ENCODE results near the gene MIEF2. TPM values are rescaled to one million over a fixed set of nuclear protein-coding genes. Genes with fewer than 3 reads are reported as not detected.

MIEF2 gene
- total RNA-seq, 2 donors from 2014 or later, result 6.8 to 8.1 TPM

DNA sequence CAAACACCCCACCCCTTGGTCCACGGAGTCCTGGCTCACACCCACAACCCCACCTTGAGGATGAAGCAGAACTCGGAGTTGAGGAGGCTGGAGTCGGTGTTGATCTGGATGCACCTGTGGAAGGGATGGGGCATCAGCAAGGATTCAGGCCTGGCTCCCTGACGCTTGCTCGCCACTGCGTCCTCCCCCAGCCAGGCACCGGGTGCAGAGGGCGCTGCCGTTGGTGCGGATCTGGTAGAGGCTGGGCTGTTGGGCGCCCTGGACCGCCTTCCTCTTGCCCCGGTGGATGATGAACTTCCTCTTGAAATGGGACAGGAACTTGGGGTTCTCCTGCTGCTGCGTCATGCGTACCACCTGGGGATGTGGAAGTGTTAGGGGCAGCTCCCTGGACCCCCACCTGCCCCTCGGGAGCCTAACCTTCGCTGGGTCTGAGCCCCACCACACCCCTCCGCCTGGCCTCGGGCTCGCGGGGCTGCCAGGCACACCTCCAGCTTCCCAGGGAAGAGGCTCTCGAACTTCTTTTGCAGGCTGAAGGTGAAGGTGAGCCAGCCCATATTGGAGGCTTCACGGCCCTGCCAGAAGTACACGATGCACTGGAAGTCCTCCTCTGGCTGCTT, 14.2 kb upstream of the MIEF2 start:
- Mint-ChIP-seq H3K36me3 (peaks cover 5% of the 10 kb centered on the region), H3K4me1 (ENCODE audit: low read depth in 2 of 2) (peaks cover 0 to 4% of the 10 kb centered on the region in 2 donors), H3K4me3 (no peak overlapping the region), H3K9me3 (no peaks in the 10 kb centered on the region), H3K27ac (no peak overlapping the region), H3K27me3 (no peaks in the 10 kb centered on the region)
- ATAC-seq (no peak), DNase-seq (ENCODE audit: low spot score) (no peak)

DNA sequence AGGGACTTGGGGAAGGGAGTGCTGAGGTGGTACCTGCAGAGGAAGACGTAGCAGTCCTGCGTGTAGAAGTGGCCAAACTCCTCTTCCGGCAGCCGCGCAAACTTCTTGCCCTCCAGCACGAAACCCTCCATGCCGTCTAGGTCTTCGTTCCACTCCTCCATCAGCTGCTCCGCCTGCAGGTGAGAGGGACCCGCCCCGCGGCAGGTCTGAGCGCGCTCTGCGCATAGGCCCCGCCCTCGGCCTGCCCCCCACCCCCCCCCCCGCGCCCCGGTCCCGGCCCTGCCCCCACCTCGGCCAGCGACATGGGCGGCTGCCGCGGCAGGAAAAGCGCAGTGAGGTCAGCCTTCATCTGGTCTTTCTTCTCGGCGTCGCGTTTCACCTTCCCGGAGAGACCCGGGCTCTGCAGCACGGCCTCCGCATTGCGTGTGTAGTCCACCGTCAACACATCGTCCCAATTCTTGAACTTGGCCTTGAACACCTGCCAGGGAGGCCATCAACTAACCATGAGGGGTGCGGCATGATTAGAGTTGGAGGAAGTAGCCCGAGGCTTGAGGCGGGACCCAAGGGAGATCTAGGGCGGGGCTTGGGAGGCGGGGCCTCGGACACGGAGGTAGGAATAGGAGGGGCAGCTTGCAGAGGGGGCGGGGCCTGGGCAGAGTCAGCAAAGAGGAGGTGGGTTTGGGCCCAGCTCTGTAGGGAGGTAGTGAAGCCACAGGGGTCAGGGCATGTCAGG, 13.4 kb upstream of the MIEF2 start:
- ATAC-seq (peak in 1 of 2 donors; percentile 48), DNase-seq (ENCODE audit: low spot score) (no peak)
- H3K27me3 Mint-ChIP-seq, result no peaks in the 10 kb centered on the region
- H3K36me3 Mint-ChIP-seq, result peaks cover 5% of the 10 kb centered on the region
- H3K4me1 Mint-ChIP-seq (ENCODE audit: low read depth in 2 of 2), result peaks cover 0 to 4% of the 10 kb centered on the region in 2 donors
- H3K9me3 Mint-ChIP-seq, result no peaks in the 10 kb centered on the region
- H3K27ac Mint-ChIP-seq, result no peak overlapping the region
- no peak overlapping the region for H3K4me3 Mint-ChIP-seq

DNA sequence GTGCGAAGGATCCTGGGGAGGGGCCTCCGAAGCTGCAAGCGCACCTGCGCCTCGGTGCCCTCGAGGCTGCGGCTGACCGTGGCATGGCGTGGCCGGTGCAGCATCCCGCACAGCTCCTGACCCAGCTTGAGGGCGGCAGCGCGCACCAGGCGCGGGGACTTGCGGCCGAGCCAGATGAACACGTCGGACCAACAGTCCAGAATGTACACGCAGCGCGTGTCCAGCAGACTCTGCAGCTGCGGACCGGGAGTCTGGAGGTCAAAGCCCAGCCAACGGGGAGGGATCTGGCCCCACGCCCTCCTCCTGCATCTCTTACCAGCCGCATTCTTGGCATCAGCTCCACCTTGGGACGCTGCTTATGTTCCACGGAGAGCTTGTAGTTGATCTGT, 12.9 kb upstream of the MIEF2 start:
- no peaks in the 10 kb centered on the region for H3K27me3 Mint-ChIP-seq
- H3K4me1 Mint-ChIP-seq (ENCODE audit: low read depth in 2 of 2), result peaks cover 0 to 4% of the 10 kb centered on the region in 2 donors
- no peaks in the 10 kb centered on the region for H3K9me3 Mint-ChIP-seq
- peaks cover 5% of the 10 kb centered on the region for H3K36me3 Mint-ChIP-seq
- no peak for DNase-seq (ENCODE audit: low spot score)
- H3K4me3 Mint-ChIP-seq, result no peak overlapping the region
- H3K27ac Mint-ChIP-seq, result peak overlapping the region in 1 of 2 donors; percentile 11
- ATAC-seq, result no peak

DNA sequence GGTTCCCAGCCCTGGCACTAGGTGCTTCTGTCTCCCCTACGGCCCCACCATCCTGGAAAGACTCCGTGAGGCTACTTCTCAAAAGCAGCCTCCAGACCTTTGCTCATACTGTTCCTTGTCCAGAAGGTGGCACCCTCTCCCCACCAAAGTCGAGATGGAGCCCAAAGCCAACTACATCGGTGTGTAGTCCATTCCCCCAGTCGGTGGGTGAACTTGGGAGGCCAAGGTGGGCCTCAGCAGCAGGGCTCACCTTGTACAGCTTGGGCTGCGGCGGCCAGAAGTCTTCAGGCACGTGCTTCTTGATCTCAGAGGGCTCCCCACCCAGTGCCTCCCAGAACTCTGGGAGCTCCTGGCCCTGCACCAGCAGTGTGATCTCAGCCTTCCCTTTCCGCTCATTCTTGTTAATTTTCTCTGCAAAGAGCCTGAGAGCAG, 12.1 kb upstream of the MIEF2 start:
- Mint-ChIP-seq H3K27me3 (no peaks in the 10 kb centered on the region), H3K4me1 (ENCODE audit: low read depth in 2 of 2) (peaks cover 0 to 4% of the 10 kb centered on the region in 2 donors), H3K36me3 (peaks cover 5% of the 10 kb centered on the region), H3K4me3 (no peak overlapping the region), H3K27ac (peak overlapping the region in 1 of 2 donors; percentile 11), H3K9me3 (no peaks in the 10 kb centered on the region)
- peak; percentile 48 to 53 for ATAC-seq
- peak; percentile 74 for DNase-seq (ENCODE audit: low spot score)

DNA sequence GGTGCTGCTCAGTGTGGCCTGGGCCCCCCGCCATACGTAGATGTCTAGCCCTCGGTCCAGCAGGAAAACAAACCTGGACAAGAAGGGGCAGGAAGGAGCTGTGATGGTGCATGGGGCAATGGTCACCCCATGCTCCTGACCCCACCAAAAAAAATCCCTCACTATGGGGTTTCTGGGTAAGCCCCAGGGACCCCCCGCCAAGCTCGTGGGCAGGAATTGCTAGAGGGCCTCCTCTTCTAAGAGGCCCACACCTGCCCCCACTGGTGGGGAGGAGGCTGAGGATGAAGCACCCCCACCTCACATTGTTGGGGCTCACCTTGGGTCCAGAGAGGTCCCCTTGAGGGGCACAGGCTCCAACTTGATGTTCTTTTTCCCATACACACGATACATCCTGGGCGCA, 11.7 kb upstream of the MIEF2 start:
- Mint-ChIP-seq H3K36me3 (peaks cover 5% of the 10 kb centered on the region), H3K4me3 (no peak overlapping the region), H3K27ac (no peak overlapping the region), H3K27me3 (no peaks in the 10 kb centered on the region), H3K9me3 (no peaks in the 10 kb centered on the region), H3K4me1 (ENCODE audit: low read depth in 2 of 2) (peaks cover 0 to 4% of the 10 kb centered on the region in 2 donors)
- DNase-seq (ENCODE audit: low spot score), result no peak
- no peak for ATAC-seq

DNA sequence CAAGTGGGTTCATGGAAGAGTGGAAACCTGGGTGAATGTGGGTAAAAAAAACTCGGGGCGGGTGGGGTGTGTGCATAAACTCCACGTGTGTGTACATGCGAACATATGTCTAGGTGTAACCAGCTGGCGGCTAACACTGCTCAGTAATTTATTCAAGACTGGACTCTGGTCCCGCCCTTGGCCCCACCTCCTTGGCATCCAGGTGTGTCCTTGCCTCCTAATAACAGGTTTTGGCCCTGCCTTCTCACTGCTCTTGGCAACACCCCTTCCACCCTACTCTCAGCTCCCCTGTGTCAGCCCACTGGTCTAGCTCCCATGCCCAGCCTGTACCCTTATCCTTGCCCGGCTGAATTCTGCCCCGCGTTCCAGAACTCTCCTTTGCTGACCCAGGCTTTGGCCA, 10.2 kb upstream of the MIEF2 start:
- DNase-seq (ENCODE audit: low spot score), result no peak
- H3K27me3 Mint-ChIP-seq, result no peaks in the 10 kb centered on the region
- H3K4me3 Mint-ChIP-seq, result no peak overlapping the region
- no peaks in the 10 kb centered on the region for H3K9me3 Mint-ChIP-seq
- H3K27ac Mint-ChIP-seq, result no peak overlapping the region
- ATAC-seq, result no peak
- H3K36me3 Mint-ChIP-seq, result peaks cover 5% of the 10 kb centered on the region
- peaks cover 0 to 6% of the 10 kb centered on the region in 2 donors for H3K4me1 Mint-ChIP-seq (ENCODE audit: low read depth in 2 of 2)

DNA sequence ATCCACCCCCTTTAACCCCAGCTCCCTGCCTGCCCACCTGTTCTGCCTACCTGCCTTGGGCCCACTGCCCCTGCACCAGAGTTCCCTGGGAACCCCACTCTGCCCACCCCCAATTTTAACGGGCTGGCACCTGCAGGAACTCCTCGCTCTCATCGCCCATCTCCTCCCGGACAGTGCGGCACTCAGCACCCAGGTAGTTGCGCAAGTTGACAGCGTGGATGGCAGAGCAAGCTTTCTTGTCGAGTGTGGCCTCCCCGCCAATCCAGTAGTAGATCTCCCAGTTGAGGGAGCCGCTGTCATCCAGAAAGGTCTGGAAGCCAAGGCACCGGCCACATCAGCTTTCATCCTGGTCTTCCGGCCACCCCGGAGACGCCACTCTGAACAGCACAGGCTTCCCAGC, 9.8 kb upstream of the MIEF2 start:
- ATAC-seq (no peak), DNase-seq (ENCODE audit: low spot score) (no peak)
- Mint-ChIP-seq H3K27ac (no peak overlapping the region), H3K27me3 (no peaks in the 10 kb centered on the region), H3K9me3 (no peaks in the 10 kb centered on the region), H3K36me3 (peaks cover 5% of the 10 kb centered on the region), H3K4me3 (no peak overlapping the region), H3K4me1 (ENCODE audit: low read depth in 2 of 2) (peaks cover 0 to 6% of the 10 kb centered on the region in 2 donors)

DNA sequence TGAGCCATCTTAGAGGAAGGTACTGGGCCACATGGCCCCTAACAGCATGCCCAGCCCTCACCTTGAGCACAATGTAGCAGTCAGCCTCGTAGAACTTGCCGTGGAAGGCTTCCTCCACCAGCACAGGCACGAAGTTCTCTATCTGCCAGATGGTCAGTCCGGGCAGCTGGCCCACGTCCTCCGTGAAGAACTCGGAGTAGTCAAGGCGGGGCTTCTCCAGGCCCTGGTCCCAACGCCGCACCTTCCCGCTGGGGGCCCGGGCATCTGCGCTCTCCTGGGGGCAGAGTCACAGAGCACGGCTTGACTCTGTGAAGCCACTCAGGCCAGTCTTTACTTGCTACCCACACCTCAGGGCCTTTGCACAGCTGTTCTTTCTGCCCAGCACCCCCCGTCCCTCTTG, 9.3 kb upstream of the MIEF2 start:
- ATAC-seq (no peak), DNase-seq (ENCODE audit: low spot score) (no peak)
- Mint-ChIP-seq H3K4me3 (no peak overlapping the region), H3K27ac (no peak overlapping the region), H3K4me1 (ENCODE audit: low read depth in 2 of 2) (peaks cover 0 to 6% of the 10 kb centered on the region in 2 donors), H3K36me3 (peaks cover 5% of the 10 kb centered on the region), H3K27me3 (no peaks in the 10 kb centered on the region), H3K9me3 (no peaks in the 10 kb centered on the region)

DNA sequence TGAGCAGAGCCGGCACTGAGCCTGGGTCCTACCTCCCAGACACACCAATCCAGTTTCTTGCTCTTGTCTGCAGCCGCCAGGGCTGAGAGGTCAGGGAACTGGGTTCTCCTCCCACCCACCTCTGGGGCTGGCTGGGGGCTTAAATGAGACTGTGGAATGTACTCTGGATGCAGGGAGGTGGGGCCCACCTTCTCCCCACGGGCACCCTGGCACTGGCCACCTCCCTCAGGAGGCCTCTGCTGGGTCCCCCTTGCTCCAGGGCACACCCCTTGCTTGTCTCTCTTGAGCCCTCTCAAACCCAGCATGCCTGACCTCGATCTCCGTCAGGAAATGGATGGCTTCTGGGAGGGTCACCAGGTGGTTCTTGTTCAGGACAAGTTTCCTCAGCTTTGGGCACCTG, 8.3 kb upstream of the MIEF2 start:
- no peak overlapping the region for H3K4me3 Mint-ChIP-seq
- DNase-seq (ENCODE audit: low spot score) (no peak), ATAC-seq (no peak)
- no peaks in the 10 kb centered on the region for H3K27me3 Mint-ChIP-seq
- no peaks in the 10 kb centered on the region for H3K9me3 Mint-ChIP-seq
- H3K4me1 Mint-ChIP-seq (ENCODE audit: low read depth in 2 of 2), result peaks cover 0 to 10% of the 10 kb centered on the region in 2 donors
- no peak overlapping the region for H3K27ac Mint-ChIP-seq
- peaks cover 5% of the 10 kb centered on the region for H3K36me3 Mint-ChIP-seq

DNA sequence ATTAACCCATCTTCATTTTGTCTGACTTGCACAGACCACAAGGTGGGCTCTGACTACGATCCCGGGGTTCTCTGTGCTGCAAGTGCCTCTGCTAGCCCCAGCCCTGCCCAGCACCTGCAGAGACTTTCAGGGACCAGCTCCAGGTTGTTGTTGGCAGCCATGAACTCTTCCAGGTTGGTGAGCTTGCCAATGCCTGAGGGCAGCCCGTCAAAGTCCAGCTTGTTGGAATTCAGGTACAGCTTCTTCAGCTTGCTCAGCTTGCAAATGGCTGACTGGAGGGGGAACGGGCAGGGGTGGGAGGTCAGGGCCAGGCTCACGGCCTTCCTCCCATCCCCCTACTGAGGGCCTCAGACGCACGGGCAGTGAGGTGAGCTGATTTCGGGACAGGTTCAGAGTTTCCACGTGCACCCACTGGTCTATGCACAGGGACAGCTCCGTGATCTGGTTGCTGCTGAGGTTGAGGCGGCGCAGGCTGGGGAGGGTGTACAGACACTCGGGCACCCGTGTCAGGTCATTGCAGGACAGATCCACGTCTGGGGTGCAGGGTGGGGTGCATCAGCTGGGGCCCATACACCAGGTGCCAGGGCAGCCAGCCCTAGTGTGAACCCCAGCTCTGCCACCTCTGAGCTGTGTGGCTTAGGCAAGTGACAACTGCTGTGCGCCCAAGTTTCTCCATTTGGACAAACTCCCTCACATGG, 7.1 kb upstream of the MIEF2 start:
- ATAC-seq (no peak), DNase-seq (ENCODE audit: low spot score) (no peak)
- no peak overlapping the region for H3K27ac Mint-ChIP-seq
- no peaks in the 10 kb centered on the region for H3K9me3 Mint-ChIP-seq
- H3K27me3 Mint-ChIP-seq, result no peaks in the 10 kb centered on the region
- peaks cover 4 to 12% of the 10 kb centered on the region in 2 donors for H3K4me1 Mint-ChIP-seq (ENCODE audit: low read depth in 2 of 2)
- H3K4me3 Mint-ChIP-seq, result no peak overlapping the region
- peaks cover under 1% of the 10 kb centered on the region for H3K36me3 Mint-ChIP-seq

DNA sequence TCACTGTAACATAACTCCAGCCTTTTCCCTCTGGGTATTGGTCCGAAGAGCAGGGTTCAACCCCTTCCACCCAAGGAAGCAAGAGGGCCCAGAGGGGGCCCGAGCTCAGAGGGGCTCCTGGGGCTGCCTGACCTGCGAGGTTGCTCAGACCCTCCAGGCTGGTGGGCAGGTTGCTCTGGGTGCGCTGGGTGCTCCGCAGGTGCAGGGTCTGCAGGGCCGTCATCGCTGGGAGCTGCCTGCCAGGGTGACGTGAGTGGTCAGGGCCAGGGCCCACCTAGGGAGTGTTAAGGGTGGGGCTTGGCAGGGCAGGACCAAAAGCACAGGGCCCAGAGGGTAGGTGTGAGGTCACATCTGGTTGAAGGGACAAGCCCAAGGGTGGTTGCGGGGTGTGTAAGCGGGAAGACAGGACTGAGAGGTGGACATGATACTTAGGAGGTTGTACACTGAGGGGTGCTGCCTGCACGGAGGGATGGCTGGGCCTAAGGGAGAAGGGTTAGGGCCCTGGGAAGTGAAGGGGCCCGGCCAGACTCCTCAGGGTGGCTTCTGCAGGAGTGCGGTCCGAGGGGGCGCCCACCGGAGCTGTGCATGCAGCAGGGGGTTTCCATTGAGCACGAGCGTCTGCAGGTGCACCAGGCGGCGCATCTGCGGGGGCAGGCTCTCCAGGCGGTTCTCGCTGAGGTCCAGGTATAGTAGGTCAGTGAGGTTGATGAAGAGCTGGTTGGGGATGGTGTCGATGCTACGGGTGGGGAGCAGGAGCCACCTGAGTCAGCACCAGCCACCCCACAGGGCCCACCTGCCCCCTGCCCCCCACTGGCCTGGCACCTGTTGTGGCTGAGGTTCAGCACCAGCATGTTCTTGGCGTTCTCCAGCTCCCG, 6.3 kb upstream of the MIEF2 start:
- Mint-ChIP-seq H3K9me3 (no peaks in the 10 kb centered on the region), H3K4me1 (ENCODE audit: low read depth in 2 of 2) (peaks cover 4 to 15% of the 10 kb centered on the region in 2 donors), H3K36me3 (no peaks in the 10 kb centered on the region), H3K27me3 (no peaks in the 10 kb centered on the region), H3K4me3 (no peak overlapping the region), H3K27ac (no peak overlapping the region)
- ATAC-seq (no peak), DNase-seq (ENCODE audit: low spot score) (no peak)

DNA sequence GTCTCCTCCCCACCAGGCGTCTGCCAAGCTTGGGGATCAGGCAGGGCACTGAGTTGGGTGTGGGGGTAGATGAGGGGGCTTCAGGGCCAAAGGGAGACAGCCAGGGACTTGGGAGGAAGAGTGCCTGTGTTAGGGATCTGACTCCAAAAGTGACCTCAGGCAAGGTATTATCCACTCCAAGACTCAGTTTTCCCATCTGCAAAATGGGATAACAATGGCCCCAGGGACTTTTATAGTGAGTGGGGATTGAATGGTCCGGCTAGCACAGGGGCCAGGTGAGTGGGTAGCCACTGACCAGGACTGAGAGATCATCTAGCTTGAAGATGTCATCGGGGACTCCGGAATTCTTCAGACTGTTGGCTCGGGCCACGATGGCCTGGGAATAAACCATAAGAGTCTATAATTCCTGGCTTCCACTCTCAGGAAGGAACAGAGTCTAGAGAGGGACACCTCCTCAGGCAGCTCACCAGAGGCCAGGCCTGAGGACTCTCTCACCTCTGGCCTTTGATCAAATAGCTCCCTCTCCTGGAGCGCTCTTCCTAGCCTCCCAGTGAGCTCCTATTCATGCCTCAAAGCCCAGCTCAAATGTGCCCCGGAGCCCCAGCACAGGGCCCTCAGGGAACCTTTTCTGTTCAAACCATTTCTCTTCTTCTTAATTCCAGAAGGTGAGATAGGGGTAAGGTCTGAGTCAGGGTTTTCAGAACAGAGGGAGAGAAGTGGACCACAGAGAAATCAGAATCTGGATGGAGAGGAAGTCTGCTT, 5.4 kb upstream of the MIEF2 start:
- DNase-seq (ENCODE audit: low spot score), result no peak
- Mint-ChIP-seq H3K4me3 (no peak overlapping the region), H3K36me3 (no peaks in the 10 kb centered on the region), H3K4me1 (ENCODE audit: low read depth in 2 of 2) (peaks cover 9 to 20% of the 10 kb centered on the region in 2 donors), H3K9me3 (no peaks in the 10 kb centered on the region), H3K27me3 (no peaks in the 10 kb centered on the region), H3K27ac (no peak overlapping the region)
- ATAC-seq, result no peak

DNA sequence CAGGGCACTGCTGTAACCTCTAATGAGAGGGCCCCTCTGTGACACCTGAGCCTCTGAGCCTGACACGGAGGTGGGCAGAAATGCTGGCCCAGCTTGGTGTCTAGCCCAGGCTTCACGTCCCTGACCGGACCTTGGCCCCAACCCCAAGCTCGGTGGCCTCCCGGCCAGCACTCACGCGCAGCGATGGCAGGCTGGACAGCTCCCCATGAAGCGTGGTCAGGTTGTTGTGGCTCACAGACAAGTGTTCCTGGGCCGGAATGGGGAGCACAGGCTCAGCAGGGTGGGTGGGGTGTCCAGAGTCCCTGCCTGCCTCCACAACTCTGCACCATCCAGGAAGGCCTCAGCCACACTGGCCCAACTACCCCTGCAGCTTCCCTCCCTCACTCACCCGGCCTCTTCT, 4.1 kb upstream of the MIEF2 start:
- no peaks in the 10 kb centered on the region for H3K9me3 Mint-ChIP-seq
- no peaks in the 10 kb centered on the region for H3K27me3 Mint-ChIP-seq
- peaks cover 11 to 22% of the 10 kb centered on the region in 2 donors for H3K4me1 Mint-ChIP-seq (ENCODE audit: low read depth in 2 of 2)
- no peak overlapping the region for H3K27ac Mint-ChIP-seq
- DNase-seq (ENCODE audit: low spot score) (no peak), ATAC-seq (no peak)
- H3K4me3 Mint-ChIP-seq, result no peak overlapping the region
- H3K36me3 Mint-ChIP-seq, result no peaks in the 10 kb centered on the region

Data from natural killer cell treated with Interleukin-12 subunit alpha and Interleukin-12 subunit beta and Interleukin-15 and Interleukin-18, amount 100 ng/mL, for 72 hours (primary cell).